CD4-positive, alpha-beta T cell treated with Interleukin-4 for 1 hour (primary cell): ENCODE results near the gene UBA1.
"Not testable (repeated sequence)": the region's sequence is repeated elsewhere in the genome, so short reads cannot be mapped to it uniquely, and the experiment has no call there.

Experiments used
- DNase-seq, 2 donors: peaks; one replicate each; pipeline ENCODE4 v3.0.0-alpha.2; 2020 to 2022

The UBA1 gene

GRCh38 chrX:47232197-47232802, 38.7 kb downstream of the UBA1 start:
- DNase-seq, result no peak

DNA sequence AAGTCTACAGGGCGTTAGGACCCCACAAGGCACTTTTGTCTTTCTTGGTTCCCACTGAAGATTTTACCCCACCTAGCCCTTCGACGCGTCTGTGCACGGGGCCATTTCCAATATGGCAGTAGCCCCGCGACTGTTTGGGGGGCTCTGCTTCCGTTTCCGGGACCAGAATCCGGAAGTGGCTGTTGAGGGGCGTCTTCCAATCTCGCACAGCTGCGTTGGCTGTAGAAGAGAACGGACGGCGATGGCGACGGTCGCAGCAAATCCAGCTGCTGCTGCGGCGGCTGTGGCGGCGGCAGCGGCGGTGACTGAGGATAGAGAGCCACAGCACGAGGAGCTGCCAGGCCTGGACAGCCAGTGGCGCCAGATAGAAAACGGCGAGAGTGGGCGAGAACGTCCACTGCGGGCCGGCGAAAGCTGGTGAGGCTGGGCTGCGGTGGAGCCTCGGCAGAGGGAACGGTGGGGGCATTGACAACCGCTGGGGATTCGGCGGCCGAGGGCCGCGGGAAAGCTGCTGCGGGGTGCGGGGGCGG, 39.2 kb downstream of the UBA1 start, which contains the start of gene USP11:
Gene USP11 (plus strand): TSS at position 207 of the 530 bp plus-strand sequence. CDS start 35 bp downstream, at position 242.
- DNase-seq, result peak; percentile 72 to 80

DNA sequence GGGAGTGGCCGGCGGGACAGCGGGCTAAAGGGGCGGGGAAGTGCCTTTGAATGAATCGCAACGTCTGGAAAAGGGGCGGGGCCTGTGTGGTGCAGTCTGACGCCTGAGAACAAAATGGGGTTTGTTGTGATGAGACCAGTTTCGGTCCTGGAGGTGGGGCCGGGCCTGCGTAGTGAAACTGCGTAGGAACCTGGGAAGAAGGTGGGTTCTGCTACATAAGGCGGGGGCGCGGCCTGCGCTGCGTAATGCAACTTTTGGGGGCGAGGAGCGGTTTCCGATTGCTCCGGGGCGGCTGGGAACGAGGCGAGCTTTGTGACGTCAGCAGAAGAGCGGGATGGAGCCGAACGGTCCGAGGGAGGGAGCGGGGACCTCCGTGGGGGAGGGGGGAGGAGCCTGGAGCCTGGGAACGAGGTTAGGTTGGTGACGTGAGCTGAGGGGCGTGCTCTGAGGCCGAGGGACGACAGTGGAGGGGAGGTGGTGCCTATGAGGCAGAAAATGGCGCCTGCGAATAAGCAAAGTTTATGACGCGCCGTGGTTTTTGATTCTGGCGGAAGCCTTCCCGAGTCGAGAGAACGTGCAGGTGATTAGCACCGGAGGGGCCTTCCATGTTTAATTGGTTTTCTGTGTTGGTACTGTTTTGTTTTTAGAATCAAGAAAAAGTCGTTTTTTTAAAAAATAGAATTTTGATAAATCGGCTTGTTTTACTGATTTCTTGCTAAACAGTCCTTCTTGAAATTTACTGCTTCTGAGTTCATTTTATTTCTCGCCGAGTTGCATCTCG, 39.9 kb downstream of the UBA1 start:
- peak; percentile 97 to 98 for DNase-seq

GRCh38 chrX:47234583-47234982, 41.0 kb downstream of the UBA1 start:
- no peak for DNase-seq

DNA sequence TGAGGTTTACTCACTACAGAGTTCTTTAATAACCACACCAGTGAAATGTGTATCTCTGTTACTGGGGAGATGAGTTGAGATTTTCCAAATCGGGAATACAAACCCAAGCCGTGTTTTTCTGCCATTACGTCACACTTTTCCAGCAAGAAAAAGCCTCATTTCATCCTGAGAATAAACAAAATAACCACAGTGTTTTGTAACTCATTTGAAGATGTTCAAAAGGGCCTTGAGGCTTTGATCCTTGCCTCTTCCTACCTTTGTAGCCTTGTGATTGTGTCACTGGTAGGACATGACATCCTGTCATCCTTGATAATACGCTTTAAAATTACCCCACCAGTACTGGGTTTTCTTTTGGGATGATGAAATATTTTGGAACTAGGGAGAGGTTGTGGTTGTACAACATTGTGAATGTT, 42.1 kb downstream of the UBA1 start:
- DNase-seq, result no peak

DNA sequence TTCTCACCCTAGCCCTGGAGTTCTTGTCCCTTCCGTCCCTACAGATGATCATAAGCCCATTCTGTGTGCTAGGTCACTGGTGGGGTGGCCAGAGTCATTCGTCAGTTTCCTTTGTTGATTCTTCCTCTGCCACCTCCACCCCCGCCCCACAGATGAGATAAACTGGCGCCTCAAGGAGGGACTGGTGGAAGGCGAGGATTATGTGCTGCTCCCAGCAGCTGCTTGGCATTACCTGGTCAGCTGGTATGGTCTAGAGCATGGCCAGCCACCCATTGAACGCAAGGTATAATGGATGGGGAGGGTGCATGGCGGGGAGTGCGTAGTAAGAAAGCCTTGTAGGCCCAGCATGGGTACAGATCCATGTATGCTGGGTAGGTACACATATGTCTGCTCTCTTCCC, 45.6 kb downstream of the UBA1 start:
- DNase-seq, result no peak

- no peak for DNase-seq
Measured at GRCh38 chrX:47239898-47240545, 46.4 kb downstream of the UBA1 start.

DNA sequence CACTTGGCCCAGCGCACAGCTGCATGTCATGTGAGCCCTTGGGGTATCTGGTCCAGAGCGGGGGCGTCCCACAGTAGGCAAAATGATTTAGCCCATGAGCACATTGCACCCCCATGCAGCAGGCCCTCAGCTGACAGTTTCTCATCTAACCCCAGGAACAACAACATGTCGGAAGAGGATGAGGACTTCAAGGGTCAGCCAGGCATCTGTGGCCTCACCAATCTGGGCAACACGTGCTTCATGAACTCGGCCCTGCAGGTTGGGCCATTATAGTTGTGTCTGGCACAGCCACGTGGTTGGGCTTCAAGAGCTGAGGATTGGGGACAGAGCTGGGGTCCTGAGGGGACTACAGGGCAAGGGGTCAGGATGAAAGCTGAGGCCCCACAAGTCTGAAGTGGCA, 47.0 kb downstream of the UBA1 start:
- DNase-seq, result no peak

DNA sequence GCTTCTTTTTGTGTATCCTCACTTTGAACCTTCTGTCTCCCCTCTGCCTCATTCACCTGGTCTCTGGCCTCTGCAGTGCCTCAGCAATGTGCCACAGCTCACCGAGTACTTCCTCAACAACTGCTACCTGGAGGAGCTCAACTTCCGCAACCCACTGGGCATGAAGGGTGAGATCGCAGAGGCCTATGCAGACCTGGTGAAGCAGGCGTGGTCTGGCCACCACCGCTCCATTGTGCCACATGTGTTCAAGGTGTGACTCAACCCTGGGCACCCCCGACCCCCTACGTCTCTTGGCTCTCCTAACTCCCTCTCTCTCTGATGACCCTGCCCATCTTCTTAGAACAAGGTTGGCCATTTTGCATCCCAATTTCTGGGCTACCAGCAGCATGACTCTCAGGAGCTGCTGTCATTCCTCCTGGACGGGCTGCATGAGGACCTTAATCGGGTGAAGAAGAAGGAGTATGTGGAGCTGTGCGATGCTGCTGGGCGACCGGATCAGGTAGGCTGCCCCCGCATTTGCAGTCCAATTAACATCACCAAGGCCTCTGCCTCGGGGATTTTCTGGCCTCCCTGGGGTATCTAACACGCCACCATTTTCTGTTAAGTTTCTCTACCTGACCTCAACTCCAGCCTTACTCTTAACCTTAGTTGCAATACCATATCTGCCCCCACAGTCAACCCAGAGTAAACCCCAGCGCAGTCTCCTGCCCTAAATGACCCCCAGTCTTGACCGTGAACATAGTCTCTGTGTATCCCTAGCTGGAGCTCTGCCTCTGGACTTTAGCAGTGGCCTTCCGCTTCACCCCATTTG, 47.8 kb downstream of the UBA1 start:
- DNase-seq, result no peak

DNA sequence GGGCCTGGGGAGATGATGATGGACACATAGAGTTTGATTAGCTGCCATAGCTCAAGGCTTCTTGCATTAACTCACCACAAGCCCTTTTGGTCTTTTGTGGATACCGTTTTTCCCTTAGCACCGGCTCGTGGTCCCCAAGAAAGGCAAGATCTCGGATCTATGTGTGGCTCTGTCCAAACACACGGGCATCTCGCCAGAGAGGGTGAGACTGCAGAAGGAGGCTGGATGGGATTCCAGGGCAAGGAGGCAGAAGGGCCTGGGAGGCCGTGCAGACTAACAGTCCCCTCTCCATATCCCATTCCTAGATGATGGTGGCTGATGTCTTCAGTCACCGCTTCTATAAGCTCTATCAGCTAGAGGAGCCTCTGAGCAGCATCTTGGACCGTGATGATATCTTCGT, 48.7 kb downstream of the UBA1 start:
- DNase-seq, result no peak

DNA sequence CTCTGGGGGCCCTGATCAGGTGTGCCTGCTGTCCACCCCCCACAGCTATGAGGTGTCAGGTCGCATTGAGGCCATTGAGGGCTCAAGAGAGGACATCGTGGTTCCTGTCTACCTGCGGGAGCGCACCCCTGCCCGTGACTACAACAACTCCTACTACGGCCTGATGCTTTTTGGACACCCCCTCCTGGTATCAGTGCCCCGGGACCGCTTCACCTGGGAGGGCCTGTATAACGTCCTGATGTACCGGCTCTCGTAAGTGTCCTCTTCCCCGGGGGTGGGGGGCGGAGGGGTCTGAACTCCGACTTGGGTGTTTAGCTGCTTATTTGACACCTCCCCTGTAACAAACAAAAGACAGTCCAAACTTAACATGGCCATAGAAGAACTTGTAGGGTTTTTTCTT, 49.7 kb downstream of the UBA1 start:
- no peak for DNase-seq

- no peak for DNase-seq
Measured at GRCh38 chrX:47244676-47245075, 51.0 kb downstream of the UBA1 start.

- no peak for DNase-seq
Measured at GRCh38 chrX:47245156-47245555, 51.5 kb downstream of the UBA1 start.

GRCh38 chrX:47247206-47247998, 53.8 kb downstream of the UBA1 start:
- DNase-seq, result no peak

GRCh38 chrX:47247999-47248320, 54.3 kb downstream of the UBA1 start:
- no peak for DNase-seq

DNA sequence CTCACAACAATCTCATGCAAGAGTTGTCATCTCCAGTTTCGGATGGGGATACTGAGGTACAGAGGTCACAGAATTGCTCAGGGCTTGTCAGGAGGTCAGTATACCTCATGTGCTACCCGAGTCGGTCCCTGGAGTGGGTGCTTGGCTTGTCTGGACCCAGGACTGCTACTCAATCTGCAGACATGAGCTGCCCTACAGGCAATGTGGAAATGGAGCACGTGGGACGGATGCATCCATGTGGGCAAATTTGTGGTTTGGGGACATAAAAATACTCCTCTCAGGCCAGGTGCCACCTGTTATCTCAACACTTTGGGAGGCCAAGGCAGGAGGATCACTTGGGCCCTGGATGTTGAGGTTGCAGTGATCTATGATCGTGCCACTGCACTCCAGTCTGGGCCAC, 54.9 kb downstream of the UBA1 start:
- DNase-seq, result no peak

DNA sequence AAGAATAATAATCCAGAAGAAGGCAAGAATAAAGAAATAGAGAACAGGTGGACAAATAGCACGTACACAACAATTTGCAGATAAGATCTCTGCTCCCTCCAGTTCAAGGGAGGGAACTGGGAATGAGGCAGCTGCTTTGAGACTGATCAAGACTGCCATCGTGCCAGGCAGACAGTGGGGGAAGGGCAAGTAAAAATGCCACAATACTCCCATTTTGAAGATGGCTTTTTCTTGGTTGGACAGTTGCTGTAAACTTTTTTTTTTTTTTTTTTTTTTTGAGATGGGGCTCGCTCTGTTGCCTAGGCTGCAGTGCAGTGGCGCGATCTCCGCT, 56.4 kb downstream of the UBA1 start:
- no peak for DNase-seq

DNA sequence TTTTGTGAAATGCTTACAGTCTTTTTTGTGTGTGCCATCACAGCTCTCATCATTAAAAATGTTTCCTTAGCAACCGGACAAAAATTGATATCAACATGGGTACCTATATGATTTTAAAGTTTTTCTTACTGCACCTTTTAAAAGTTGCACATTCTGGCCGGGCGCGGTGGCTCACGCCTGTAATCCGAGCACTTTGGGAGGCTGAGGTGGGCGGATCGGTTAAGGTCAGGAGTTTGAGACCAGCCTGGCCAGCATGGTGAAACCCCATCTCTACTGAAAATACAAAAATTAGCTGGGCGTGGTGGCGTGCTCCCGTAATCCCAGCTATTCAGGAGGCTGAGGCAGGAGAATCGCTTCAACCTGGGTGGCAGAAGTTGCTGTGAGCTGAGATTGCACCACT, 64.0 kb downstream of the UBA1 start:
- not testable (repeated sequence) for DNase-seq
